Activated T-cell treated with anti-CD3 and anti-CD28 coated beads for 48 hours (primary cell): ENCODE results near the gene MRPL27.
"Not testable (repeated sequence)": the region's sequence is repeated elsewhere in the genome, so short reads cannot be mapped to it uniquely, and the experiment has no call there.

ENCODE experiments used
- DNase-seq: peaks from one replicate; pipeline ENCODE4 v3.0.0-alpha.2; 2020; ENCODE audit warnings: low read depth

Gene MRPL27

GRCh38 chr17:50372758-50373556, at the start of gene MRPL27, which contains the start of gene EME1:
MRPL27 (minus strand) TSS chr17:50373184; CDS start chr17:50373170, 14 bp downstream.
EME1 (plus strand) TSS chr17:50373229; CDS start chr17:50375209, 1,980 bp downstream.
- peak; percentile 73 for DNase-seq

GRCh38 chr17:50422738-50423137, 49.8 kb upstream of the MRPL27 start:
- DNase-seq: no peak

- DNase-seq: no peak
Measured at GRCh38 chr17:50421308-50422051, 48.5 kb upstream of the MRPL27 start.

- no peak for DNase-seq
Measured at GRCh38 chr17:50420419-50421112, 47.6 kb upstream of the MRPL27 start.

GRCh38 chr17:50419577-50419976, 46.6 kb upstream of the MRPL27 start:
- not testable (repeated sequence) for DNase-seq

- no peak for DNase-seq
Measured at GRCh38 chr17:50414808-50415207, 41.8 kb upstream of the MRPL27 start.

- DNase-seq: no peak
Measured at GRCh38 chr17:50412188-50412732, 39.3 kb upstream of the MRPL27 start.

- DNase-seq: no peak
Measured at GRCh38 chr17:50407921-50408320, 34.9 kb upstream of the MRPL27 start.

- DNase-seq: no peak
Measured at GRCh38 chr17:50406578-50406977, 33.6 kb upstream of the MRPL27 start.

GRCh38 chr17:50405351-50405750, 32.4 kb upstream of the MRPL27 start:
- DNase-seq: not testable (repeated sequence)

GRCh38 chr17:50399591-50399990, 26.6 kb upstream of the MRPL27 start:
- not testable (repeated sequence) for DNase-seq

- not testable (repeated sequence) for DNase-seq
Measured at GRCh38 chr17:50398672-50399071, 25.7 kb upstream of the MRPL27 start.

- DNase-seq: no peak
Measured at GRCh38 chr17:50397919-50398285, 24.9 kb upstream of the MRPL27 start.

GRCh38 chr17:50397111-50397918, 24.3 kb upstream of the MRPL27 start, which contains the start of gene LRRC59:
LRRC59 (minus strand) TSS chr17:50397523; CDS start chr17:50397317, 206 bp downstream.
- peak; percentile 94 for DNase-seq

- DNase-seq: no peak
Measured at GRCh38 chr17:50396261-50397110, 23.5 kb upstream of the MRPL27 start.

GRCh38 chr17:50394711-50395110, 21.7 kb upstream of the MRPL27 start:
- DNase-seq: no peak

- no peak for DNase-seq
Measured at GRCh38 chr17:50393700-50394099, 20.7 kb upstream of the MRPL27 start.

- DNase-seq: no peak
Measured at GRCh38 chr17:50392621-50393020, 19.6 kb upstream of the MRPL27 start.

- no peak for DNase-seq
Measured at GRCh38 chr17:50389534-50389933, 16.6 kb upstream of the MRPL27 start.

GRCh38 chr17:50388728-50389127, 15.7 kb upstream of the MRPL27 start:
- DNase-seq: no peak
